K562 (cell line): Measurements from ENCODE around the gene SPOUT1. TPM values are rescaled to one million over a fixed set of nuclear protein-coding genes. Genes with fewer than 3 reads are reported as not detected.

ENCODE experiments used
- ARID3B ChIP-seq: fragments of 250-450 bp; sonication (Bioruptor Pico); IDR thresholded peaks from 2 replicates; pipeline ENCODE4 v1.4.0; 2020; ENCODE audit warnings: borderline replicate concordance
- ATF7 ChIP-seq: fragments of 450-650 bp; IDR thresholded peaks from 2 replicates; pipeline ENCODE4 v1.7.1; 2014; ENCODE audit warnings: mild to moderate bottlenecking, moderate library complexity
- CBX5 ChIP-seq: IDR thresholded peaks from 2 replicates; pipeline ENCODE4 v1.6.1; 2014; ENCODE audit warnings: low read depth, borderline replicate concordance
- FOXK2 ChIP-seq, 2 experiments: fragments of 450-650 bp; IDR thresholded peaks in 1 of 2; conservative IDR thresholded peaks in 1 of 2; 2 replicates each; pipeline ENCODE4 v1.6.1; 2016; ENCODE audit warnings: low read depth in 2 of 2, mild to moderate bottlenecking in 1 of 2
- FOXM1 ChIP-seq, 2 experiments: fragments of 450-650 bp in 1 of 2; sonication (generic) in 1 of 2; formaldehyde crosslinking in 1 of 2; IDR thresholded peaks; 2 replicates each; pipeline versions ENCODE4 v1.6.1 to v1.9.0; 2017 to 2022; ENCODE audit warnings: low read depth in 2 of 2, mild to moderate bottlenecking in 2 of 2, missing genetic modification reagents in 1 of 2, moderate library complexity in 1 of 2
- GTF2E2 ChIP-seq: fragments of 200-800 bp; sonication (Bioruptor generic); IDR thresholded peaks from 2 replicates; pipeline ENCODE4 v1.6.1; 2016; ENCODE audit warnings: missing genetic modification characterization, missing compliant biosample characterization
- HCFC1 ChIP-seq: IDR thresholded peaks from 2 replicates; pipeline ENCODE4 v1.6.1; 2012; ENCODE audit warnings: low read depth, low read length, improper control_type of control experiment
- PKNOX1 ChIP-seq: fragments of 450-650 bp; IDR thresholded peaks from 2 replicates; pipeline ENCODE4 v1.6.1; 2016
- PML ChIP-seq: IDR thresholded peaks from 2 replicates; pipeline ENCODE4 v1.6.1; 2012; ENCODE audit warnings: low read length, inconsistent platforms
- POLR2G ChIP-seq: fragments of 200-400 bp; formaldehyde crosslinking; IDR thresholded peaks from 2 replicates; pipeline ENCODE4 v1.6.1; 2017; ENCODE audit warnings: low read depth, mild to moderate bottlenecking, antibody characterized with exemption, low read length, moderate library complexity
- PTBP1 ChIP-seq: fragments of 200-400 bp; formaldehyde crosslinking; IDR thresholded peaks from 2 replicates; pipeline ENCODE4 v1.6.1; 2017; ENCODE audit warnings: low read depth, low read length
- SRSF9 ChIP-seq: fragments of 200-400 bp; formaldehyde crosslinking; IDR thresholded peaks from 2 replicates; pipeline ENCODE4 v1.6.1; 2017; ENCODE audit warnings: low read depth, low read length, borderline replicate concordance
- TARDBP ChIP-seq: fragments of 450-650 bp; IDR thresholded peaks from 2 replicates; pipeline ENCODE4 v1.6.1; 2016
- TBL1XR1 ChIP-seq, 2 experiments: IDR thresholded peaks; 2 replicates each; pipeline ENCODE4 v1.6.1; 2012; ENCODE audit warnings: improper control_type of control experiment in 2 of 2, low read length in 2 of 2, mild to moderate bottlenecking in 1 of 2
- TFAM ChIP-seq: fragments of 250-450 bp; sonication (Bioruptor Pico); conservative IDR thresholded peaks from 2 replicates; pipeline ENCODE4 v1.5.0; 2021; ENCODE audit warnings: mild to moderate bottlenecking, moderate library complexity
- ZNF384 ChIP-seq: IDR thresholded peaks from 2 replicates; pipeline ENCODE4 v1.6.1; 2012; ENCODE audit warnings: low read depth, low read length, improper control_type of control experiment
- polyA plus RNA-seq, 8 experiments: library from polyadenylated mRNA; depleted of rRNA in 4 of 8; stranded (reverse) in 5 of 8; unstranded in 3 of 8; fragments of >200 nt; fragmentation: Nextera tagmentation in 2 of 8; fragmentation: Illumina TruSeq in 1 of 8; extraction: Ambion mirVana in 2 of 8; extraction: Trizol in 1 of 8; gene quantifications; 2 replicates each; pipeline versions ENCODE4 v1.2.1 to v1.2.3, GENCODE V29; 2011 to 2014; ENCODE audit warnings: inconsistent platforms in 1 of 8, missing spikeins in 1 of 8
- total RNA-seq, 7 experiments: library from RNA; depleted of rRNA in 6 of 7; stranded (reverse); fragments of >200 nt in 6 of 7; fragmentation: Illumina TruSeq in 2 of 7; extraction: Trizol in 2 of 7; gene quantifications; 2 replicates each; pipeline versions ENCODE4 v1.2.1 to v1.2.3, GENCODE V29; 2011 to 2021; ENCODE audit warnings: low replicate concordance in 1 of 7
- TF ChIP-seq, protein P1 (sequence below): fragments of 450-650 bp; formaldehyde crosslinking; IDR thresholded peaks from 2 replicates; pipeline ENCODE4 v1.4.0; 2020; ENCODE audit warnings: mild to moderate bottlenecking, moderate library complexity
- TF ChIP-seq, protein P2 (sequence below): sonication (generic); formaldehyde crosslinking; IDR thresholded peaks from 2 replicates; pipeline ENCODE4 v1.8.0; 2022; ENCODE audit warnings: missing genetic modification reagents, mild to moderate bottlenecking, borderline replicate concordance

The SPOUT1 gene
- total and polyA plus RNA-seq, 9 of the 15 experiments (the other 6 are each of a cell fraction or from before 2014, with no cell fraction given), result 10.6 to 121 (median 37.4) TPM

DNA sequence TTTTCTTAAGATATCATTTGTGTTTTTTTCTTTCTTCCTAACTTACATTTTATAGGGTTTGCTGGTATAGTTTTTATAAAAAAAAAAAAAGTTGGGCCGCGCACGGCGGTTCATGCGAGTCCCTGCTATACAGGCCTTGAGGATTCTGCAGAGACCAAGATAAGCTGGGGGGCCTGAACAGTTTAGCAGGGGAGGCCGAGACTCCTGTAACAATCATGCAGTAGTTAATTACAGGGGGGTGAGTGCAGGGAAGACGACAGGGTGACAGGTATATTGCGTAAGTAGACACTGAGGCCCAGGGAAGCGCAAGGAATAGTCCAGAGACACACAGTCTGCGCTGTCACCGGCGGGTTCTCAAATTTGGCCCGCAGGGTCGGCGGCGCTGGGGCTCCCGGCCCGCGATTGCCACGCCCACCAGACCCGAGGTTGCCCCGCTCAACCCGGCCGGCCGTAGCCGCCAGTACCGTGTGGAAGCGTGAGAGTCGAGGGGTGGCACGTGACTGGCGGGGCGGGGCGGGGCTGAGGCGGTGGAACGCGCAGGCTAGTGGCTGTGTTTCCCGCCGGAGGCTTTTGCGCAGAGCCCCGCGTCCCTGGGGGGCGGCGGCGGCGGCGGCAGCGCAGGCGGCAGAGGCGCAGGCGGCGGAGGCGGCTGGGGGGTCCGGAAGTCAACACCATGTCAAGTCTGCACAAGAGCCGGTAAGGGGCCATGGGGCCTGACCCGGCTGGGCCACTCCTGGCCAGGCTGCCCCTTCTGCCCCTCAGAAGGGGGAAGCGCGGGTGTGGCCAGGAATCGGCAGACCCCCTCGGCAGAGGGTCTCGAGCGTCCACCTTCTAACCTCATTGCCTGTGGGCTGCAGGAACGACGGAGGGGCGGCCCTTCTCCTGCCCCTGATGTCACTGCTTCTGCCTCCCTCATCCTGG is 42.7 kb downstream of the SPOUT1 start, which contains the start of gene TBC1D13 (continued):
- TF ChIP-seq, protein P1, sequence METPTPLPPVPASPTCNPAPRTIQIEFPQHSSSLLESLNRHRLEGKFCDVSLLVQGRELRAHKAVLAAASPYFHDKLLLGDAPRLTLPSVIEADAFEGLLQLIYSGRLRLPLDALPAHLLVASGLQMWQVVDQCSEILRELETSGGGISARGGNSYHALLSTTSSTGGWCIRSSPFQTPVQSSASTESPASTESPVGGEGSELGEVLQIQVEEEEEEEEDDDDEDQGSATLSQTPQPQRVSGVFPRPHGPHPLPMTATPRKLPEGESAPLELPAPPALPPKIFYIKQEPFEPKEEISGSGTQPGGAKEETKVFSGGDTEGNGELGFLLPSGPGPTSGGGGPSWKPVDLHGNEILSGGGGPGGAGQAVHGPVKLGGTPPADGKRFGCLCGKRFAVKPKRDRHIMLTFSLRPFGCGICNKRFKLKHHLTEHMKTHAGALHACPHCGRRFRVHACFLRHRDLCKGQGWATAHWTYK (CRISPR knock-in tag), result peak; percentile 46; the same call in 1 of the 2 replicates
- peak; percentile 25 to 84; a peak in 1 of 4 replicates for TF ChIP-seq FOXK2 (conservative IDR thresholded peaks at IDR 0.05 in 1 of 2, IDR thresholded peaks at IDR 0.05 in 1 of 2; ENCODE audit: low read depth in 2 of 2)
- TF ChIP-seq PML, result peak; percentile 26; the same call in 1 of the 2 replicates
- TF ChIP-seq ARID3B (CRISPR knock-in tag), result no peak
- TF ChIP-seq ATF7, result peak; percentile 83
- TF ChIP-seq TFAM (CRISPR knock-in tag), result no peak
- TF ChIP-seq PTBP1, result no peak
- TF ChIP-seq FOXM1 (IDR thresholded peaks at IDR 0.05; ENCODE audit: low read depth), result no peak
- TF ChIP-seq FOXM1 (CRISPR knock-in tag; IDR thresholded peaks at IDR 0.05; ENCODE audit: low read depth), result peak; percentile 98
- peak; percentile 71; the same call in 1 of the 2 replicates for TF ChIP-seq GTF2E2
- peak; percentile 79; the same call in 1 of the 2 replicates for TF ChIP-seq TARDBP
- TF ChIP-seq POLR2G, result peak; percentile 90
- no peak for TF ChIP-seq SRSF9
- TF ChIP-seq, protein P2, sequence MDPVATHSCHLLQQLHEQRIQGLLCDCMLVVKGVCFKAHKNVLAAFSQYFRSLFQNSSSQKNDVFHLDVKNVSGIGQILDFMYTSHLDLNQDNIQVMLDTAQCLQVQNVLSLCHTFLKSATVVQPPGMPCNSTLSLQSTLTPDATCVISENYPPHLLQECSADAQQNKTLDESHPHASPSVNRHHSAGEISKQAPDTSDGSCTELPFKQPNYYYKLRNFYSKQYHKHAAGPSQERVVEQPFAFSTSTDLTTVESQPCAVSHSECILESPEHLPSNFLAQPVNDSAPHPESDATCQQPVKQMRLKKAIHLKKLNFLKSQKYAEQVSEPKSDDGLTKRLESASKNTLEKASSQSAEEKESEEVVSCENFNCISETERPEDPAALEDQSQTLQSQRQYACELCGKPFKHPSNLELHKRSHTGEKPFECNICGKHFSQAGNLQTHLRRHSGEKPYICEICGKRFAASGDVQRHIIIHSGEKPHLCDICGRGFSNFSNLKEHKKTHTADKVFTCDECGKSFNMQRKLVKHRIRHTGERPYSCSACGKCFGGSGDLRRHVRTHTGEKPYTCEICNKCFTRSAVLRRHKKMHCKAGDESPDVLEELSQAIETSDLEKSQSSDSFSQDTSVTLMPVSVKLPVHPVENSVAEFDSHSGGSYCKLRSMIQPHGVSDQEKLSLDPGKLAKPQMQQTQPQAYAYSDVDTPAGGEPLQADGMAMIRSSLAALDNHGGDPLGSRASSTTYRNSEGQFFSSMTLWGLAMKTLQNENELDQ (CRISPR knock-in tag), result 0 out of 2 replicates have a peak, but pooled peaks have one; percentile 66
- peak; percentile 63 for TF ChIP-seq ZNF384
- TF ChIP-seq TBL1XR1 (IDR thresholded peaks at IDR 0.05; ENCODE audit: low read length in 2 of 2), result peak; percentile 21 to 33; a peak in 1 of 4 replicates
- TF ChIP-seq CBX5, result peak; percentile 76
- peak; percentile 75 for TF ChIP-seq HCFC1
- TF ChIP-seq PKNOX1, result peak; percentile 85
